ENCODE results near the gene DYDC1.

DYDC1 gene

DNA sequence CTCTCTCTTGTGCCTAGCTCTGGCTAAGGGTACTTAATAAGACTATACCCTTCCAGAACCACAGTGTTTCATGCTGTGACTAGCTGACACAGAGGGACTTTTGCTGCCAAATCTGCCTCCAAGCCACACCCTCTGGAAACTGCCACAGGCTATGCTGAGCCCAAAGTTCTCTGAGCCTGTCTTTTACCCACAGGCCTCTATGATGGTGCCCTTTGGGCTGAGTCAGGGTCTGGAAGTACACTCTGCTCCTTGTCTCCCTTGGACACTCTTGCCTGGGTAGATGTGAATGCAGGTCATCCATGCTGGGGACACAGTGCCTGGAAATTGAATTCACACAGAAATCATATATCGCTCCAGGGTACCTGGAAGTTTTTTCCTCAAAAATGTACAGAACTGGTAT lies 22.6 kb downstream of the DYDC1 start:
- Mint-ChIP-seq H3K4me1 (no peaks in the 10 kb centered on the region), H3K4me3 (no peak overlapping the region)
- TF ChIP-seq, protein P1, sequence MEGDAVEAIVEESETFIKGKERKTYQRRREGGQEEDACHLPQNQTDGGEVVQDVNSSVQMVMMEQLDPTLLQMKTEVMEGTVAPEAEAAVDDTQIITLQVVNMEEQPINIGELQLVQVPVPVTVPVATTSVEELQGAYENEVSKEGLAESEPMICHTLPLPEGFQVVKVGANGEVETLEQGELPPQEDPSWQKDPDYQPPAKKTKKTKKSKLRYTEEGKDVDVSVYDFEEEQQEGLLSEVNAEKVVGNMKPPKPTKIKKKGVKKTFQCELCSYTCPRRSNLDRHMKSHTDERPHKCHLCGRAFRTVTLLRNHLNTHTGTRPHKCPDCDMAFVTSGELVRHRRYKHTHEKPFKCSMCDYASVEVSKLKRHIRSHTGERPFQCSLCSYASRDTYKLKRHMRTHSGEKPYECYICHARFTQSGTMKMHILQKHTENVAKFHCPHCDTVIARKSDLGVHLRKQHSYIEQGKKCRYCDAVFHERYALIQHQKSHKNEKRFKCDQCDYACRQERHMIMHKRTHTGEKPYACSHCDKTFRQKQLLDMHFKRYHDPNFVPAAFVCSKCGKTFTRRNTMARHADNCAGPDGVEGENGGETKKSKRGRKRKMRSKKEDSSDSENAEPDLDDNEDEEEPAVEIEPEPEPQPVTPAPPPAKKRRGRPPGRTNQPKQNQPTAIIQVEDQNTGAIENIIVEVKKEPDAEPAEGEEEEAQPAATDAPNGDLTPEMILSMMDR (IDR thresholded peaks at IDR 0.05; ENCODE audit: unreplicated experiment in 3 of 3), result no peak

DNA sequence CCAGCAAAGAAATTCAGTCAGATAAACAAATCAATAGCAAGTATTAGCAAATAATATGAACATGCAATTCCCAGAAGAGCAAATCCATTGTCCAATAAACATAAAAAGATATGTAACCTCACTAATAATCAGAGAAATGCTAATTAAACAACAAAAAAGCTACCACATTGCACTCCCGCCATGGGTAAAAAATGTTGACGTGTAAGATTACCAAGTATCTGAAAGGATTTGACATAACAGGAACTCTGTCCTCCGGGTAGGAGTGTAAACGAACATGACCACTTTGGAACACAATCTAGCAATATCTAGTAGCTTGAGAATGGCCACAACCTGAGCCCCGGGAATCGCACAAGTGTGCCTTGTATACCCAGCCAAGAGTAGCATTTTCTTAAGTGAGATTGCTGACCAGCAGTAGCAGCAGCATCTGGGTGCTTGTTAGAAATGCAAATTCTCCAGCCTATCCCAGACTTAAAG lies 31.6 kb downstream of the DYDC1 start:
- H3K36me3 Mint-ChIP-seq (ENCODE audit: low read depth), result no peaks in the 10 kb centered on the region
- no peaks in the 10 kb centered on the region for H3K4me1 Mint-ChIP-seq
- H3K27ac Mint-ChIP-seq, result no peak overlapping the region
- no peak overlapping the region for H3K4me3 Mint-ChIP-seq
- TF ChIP-seq, protein P1 (IDR thresholded peaks at IDR 0.05; ENCODE audit: unreplicated experiment in 3 of 3), result no peak
- H3K9me3 Mint-ChIP-seq, result no peaks in the 10 kb centered on the region
- no peaks in the 10 kb centered on the region for H3K27me3 Mint-ChIP-seq (ENCODE audit: low read depth)

More for the DNA sequence above, 22.6 kb downstream of the DYDC1 start:
- no peaks in the 10 kb centered on the region for H3K36me3 Mint-ChIP-seq (ENCODE audit: low read depth)
- H3K27me3 Mint-ChIP-seq (ENCODE audit: low read depth), result no peaks in the 10 kb centered on the region
- H3K27ac Mint-ChIP-seq, result no peak overlapping the region
- peaks cover 2% of the 10 kb centered on the region for H3K9me3 Mint-ChIP-seq

DNA sequence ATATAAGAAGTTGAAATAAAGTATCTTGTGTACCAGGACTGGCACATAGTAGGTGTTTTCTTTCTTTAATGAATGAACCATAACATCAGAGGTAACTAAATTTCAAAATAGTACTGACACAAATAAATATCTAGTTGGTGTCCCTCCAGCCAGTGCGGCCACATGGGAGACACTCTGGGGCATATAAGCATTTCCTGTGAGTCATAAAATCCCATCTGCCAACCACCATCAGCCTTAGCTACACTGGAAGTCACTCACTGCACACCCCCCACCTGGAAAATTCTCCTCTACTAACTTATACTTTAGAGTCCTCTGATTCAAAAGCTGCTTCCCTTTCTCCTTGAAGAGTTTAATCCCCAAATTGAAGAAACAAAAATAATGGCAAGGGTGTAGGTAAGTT lies 32.5 kb downstream of the DYDC1 start:
- H3K27me3 Mint-ChIP-seq (ENCODE audit: low read depth), result no peaks in the 10 kb centered on the region

GRCh38 chr10:80323311-80323710 lies 33.2 kb downstream of the DYDC1 start:
- Mint-ChIP-seq H3K4me1 (no peaks in the 10 kb centered on the region), H3K4me3 (no peak overlapping the region), H3K27ac (no peak overlapping the region), H3K9me3 (no peaks in the 10 kb centered on the region), H3K36me3 (ENCODE audit: low read depth) (no peaks in the 10 kb centered on the region), H3K27me3 (ENCODE audit: low read depth) (no peaks in the 10 kb centered on the region)
- TF ChIP-seq, protein P1 (IDR thresholded peaks at IDR 0.05; ENCODE audit: unreplicated experiment in 3 of 3), result no peak

More for the DNA sequence above, 32.5 kb downstream of the DYDC1 start:
- Mint-ChIP-seq H3K4me3 (no peak overlapping the region), H3K9me3 (no peaks in the 10 kb centered on the region), H3K27ac (no peak overlapping the region), H3K36me3 (ENCODE audit: low read depth) (no peaks in the 10 kb centered on the region), H3K4me1 (no peaks in the 10 kb centered on the region)
- TF ChIP-seq, protein P1 (IDR thresholded peaks at IDR 0.05; ENCODE audit: unreplicated experiment in 3 of 3), result no peak

DNA sequence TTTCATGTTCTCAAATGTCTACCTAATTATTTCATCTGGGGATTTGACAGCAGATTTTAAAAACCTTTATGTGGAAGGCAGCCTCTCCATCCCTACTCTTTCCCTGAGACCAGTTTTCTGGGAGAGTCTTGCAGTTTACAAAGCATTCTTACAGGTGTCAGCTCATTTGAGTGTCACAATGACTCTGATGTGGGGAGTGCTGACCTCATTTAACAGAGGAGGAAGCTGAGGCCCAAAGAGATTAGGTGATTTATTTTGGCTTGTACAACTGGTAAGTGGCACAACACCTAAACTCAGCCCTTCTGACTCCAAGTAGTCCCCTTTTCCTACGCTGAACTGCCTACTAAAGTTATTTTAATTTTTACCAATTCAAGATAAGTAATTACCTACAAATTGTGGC lies 33.8 kb downstream of the DYDC1 start:
- Mint-ChIP-seq H3K9me3 (no peaks in the 10 kb centered on the region), H3K27me3 (ENCODE audit: low read depth) (no peaks in the 10 kb centered on the region), H3K4me3 (no peak overlapping the region), H3K27ac (no peak overlapping the region), H3K36me3 (ENCODE audit: low read depth) (no peaks in the 10 kb centered on the region), H3K4me1 (no peaks in the 10 kb centered on the region)
- TF ChIP-seq, protein P1 (IDR thresholded peaks at IDR 0.05; ENCODE audit: unreplicated experiment in 3 of 3), result no peak

GRCh38 chr10:80322158-80322557 lies 34.4 kb downstream of the DYDC1 start:
- Mint-ChIP-seq H3K9me3 (no peaks in the 10 kb centered on the region), H3K27ac (no peak overlapping the region), H3K4me1 (no peaks in the 10 kb centered on the region), H3K4me3 (no peak overlapping the region), H3K36me3 (ENCODE audit: low read depth) (no peaks in the 10 kb centered on the region), H3K27me3 (ENCODE audit: low read depth) (no peaks in the 10 kb centered on the region)
- TF ChIP-seq, protein P1 (IDR thresholded peaks at IDR 0.05; ENCODE audit: unreplicated experiment in 3 of 3), result no peak
